Astrocyte of the cerebellum (primary cell): ENCODE measurements around the gene TMEM169.

Experiments used
- DNase-seq: peaks from one replicate; pipeline ENCODE4 v3.0.0-alpha.2; 2011; ENCODE audit warnings: low read depth
- H3K4me3 ChIP-seq: 2 replicates; pipeline ENCODE4 v1.5.1; 2011; ENCODE audit warnings: mild to moderate bottlenecking, low read depth, low read length, moderate library complexity
- in situ Hi-C: cut with HindIII; loops from 2 replicates; pipeline ENCODE4 v1.10.0; 2017; ENCODE audit warnings: low sequenced_read_pairs
- TF ChIP-seq, protein P1 (sequence below): IDR thresholded peaks from 2 replicates; pipeline ENCODE4 v1.5.1; 2012; ENCODE audit warnings: low read length, low read depth, moderate library complexity, mild to moderate bottlenecking; ENCODE audit errors: missing control alignments

Gene TMEM169

DNA sequence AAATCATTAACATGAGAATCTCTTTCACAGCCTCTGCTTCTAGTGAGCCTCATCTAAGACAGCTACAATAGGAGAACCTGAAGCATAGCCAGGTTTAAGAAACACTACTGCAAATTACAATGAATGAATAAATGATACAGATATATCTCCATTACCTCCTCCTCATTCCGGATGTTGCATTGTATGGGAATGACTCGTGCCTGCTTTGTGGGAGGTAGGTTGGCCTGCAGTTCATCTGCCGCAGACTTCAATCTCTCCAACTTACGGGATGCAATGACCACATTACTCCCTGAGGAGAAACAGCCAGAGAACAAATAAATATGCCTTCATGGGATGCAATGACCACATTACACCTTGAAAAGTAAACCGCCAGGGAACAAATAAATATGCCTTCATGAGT lies 15.5 kb upstream of the TMEM169 start:
- no peak overlapping the region for H3K4me3 ChIP-seq
- peak; percentile 76 for DNase-seq
- in situ Hi-C loops, result no loop called here
- TF ChIP-seq, protein P1, sequence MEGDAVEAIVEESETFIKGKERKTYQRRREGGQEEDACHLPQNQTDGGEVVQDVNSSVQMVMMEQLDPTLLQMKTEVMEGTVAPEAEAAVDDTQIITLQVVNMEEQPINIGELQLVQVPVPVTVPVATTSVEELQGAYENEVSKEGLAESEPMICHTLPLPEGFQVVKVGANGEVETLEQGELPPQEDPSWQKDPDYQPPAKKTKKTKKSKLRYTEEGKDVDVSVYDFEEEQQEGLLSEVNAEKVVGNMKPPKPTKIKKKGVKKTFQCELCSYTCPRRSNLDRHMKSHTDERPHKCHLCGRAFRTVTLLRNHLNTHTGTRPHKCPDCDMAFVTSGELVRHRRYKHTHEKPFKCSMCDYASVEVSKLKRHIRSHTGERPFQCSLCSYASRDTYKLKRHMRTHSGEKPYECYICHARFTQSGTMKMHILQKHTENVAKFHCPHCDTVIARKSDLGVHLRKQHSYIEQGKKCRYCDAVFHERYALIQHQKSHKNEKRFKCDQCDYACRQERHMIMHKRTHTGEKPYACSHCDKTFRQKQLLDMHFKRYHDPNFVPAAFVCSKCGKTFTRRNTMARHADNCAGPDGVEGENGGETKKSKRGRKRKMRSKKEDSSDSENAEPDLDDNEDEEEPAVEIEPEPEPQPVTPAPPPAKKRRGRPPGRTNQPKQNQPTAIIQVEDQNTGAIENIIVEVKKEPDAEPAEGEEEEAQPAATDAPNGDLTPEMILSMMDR, result no peak

DNA sequence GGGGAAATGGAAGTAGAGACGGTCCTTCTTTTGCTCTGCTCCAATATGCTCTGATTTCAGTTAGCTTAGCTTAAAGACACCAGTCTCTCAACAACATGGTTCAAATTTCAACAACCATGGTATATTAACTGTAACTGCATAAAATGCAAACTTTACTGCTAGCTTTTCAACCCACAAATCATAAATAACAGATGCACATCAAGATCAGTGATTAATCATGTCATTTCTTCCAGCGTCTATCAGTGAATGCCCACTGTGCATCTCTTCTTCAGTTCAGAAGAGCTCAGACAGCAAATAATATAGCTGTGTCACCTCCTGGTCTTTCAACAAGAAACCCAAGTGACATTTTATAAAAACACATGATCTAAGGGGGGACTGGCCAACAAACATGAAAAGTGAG lies 12.7 kb upstream of the TMEM169 start:
- TF ChIP-seq, protein P1, result no peak
- no peak for DNase-seq
- in situ Hi-C loops, result no loop called here
- H3K4me3 ChIP-seq, result no peak overlapping the region

DNA sequence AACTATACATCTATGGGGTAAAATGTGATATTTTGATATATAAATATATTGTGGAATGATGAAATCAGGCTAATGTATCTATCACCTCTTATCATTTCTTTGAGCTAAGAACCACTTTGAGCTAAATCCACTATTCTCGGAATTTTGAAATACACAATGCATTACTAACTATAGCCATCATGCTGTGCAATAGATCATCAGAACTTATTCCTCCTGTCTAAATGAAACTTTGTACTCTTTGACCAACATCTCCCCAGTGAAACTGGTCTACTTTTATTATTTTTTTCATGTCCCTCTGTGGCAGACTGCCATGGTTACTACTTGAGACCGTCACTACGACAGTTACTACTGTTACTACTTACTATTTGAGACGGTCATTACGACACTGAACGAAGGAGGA lies 11.5 kb upstream of the TMEM169 start:
- in situ Hi-C loops, result no loop called here
- TF ChIP-seq, protein P1, result no peak
- no peak for DNase-seq
- H3K4me3 ChIP-seq, result no peak overlapping the region

DNA sequence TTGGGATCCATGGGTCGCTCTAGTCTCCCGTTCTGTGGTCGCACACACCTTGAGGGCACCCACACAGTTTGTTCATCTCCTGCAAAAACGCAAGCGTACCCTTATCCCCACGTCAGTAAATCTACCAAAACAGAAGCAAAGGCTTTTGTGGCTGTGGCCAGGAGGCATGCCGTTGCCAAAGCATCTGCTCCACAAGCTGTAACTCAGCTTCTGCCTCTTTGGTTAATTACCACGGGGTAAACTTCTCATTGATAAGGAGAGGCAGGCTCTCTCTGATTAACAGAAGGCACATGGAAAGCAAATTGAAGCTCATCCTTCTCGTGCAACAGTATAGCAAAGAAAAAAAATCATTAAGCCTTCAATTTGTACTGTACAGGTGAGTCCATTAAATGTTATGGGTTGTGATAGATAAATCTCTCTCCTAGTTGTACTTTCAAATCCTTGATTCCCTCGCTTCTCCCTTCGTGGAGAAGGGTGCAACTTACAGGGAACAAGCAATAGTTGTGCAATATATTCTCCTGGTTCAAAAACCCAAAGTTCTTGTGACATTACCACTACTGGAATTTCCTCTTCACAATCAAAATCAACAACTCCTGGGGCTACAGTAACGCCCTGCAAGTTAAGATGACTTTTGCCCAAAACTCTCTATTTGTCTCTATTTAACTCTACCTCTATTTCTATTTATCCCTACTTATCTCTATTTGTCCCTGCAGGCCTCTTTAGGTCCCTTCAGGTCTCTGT lies 10.4 kb upstream of the TMEM169 start:
- TF ChIP-seq, protein P1, result no peak
- no peak for DNase-seq
- no peak overlapping the region for H3K4me3 ChIP-seq
- in situ Hi-C loops, result no loop called here

GRCh38 chr2:216072473-216072872 lies 9.2 kb upstream of the TMEM169 start:
- TF ChIP-seq, protein P1, result no peak
- DNase-seq, result no peak
- H3K4me3 ChIP-seq, result no peak overlapping the region
- in situ Hi-C loops, result no loop called here

DNA sequence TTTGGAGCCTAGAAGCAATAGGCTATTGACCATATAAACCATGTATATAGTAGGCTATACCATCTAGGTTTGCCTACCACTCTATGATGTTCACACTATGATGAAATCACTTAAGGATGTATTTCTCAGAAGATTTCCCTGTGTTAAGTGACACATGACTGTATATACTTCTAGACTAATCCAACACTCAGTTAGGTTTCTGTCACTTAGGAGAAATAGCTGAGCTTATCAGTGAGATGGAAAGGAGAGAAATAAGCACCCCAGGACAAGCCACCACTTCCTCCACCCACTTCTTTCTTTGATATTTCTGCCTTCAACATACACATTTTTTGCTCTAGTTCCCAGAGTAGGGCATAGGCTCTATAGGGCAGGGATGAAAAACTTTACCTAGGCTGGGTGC lies 7.9 kb upstream of the TMEM169 start:
- TF ChIP-seq, protein P1, result no peak

More for the DNA sequence above, 7.9 kb upstream of the TMEM169 start:
- H3K4me3 ChIP-seq, result no peak overlapping the region
- in situ Hi-C loops, result no loop called here
- no peak for DNase-seq
